ENCODE measurements around the gene DNAJC6. TPM values are rescaled to one million over a fixed set of nuclear protein-coding genes. Genes with fewer than 3 reads are reported as not detected.
A peak's percentile ranks its signal among the peaks of the same experiment; 100 is the strongest.

DNAJC6 gene
- total and polyA plus RNA-seq, 2 donors from 2014 or later, result 2.9 to 5.8 TPM

DNA sequence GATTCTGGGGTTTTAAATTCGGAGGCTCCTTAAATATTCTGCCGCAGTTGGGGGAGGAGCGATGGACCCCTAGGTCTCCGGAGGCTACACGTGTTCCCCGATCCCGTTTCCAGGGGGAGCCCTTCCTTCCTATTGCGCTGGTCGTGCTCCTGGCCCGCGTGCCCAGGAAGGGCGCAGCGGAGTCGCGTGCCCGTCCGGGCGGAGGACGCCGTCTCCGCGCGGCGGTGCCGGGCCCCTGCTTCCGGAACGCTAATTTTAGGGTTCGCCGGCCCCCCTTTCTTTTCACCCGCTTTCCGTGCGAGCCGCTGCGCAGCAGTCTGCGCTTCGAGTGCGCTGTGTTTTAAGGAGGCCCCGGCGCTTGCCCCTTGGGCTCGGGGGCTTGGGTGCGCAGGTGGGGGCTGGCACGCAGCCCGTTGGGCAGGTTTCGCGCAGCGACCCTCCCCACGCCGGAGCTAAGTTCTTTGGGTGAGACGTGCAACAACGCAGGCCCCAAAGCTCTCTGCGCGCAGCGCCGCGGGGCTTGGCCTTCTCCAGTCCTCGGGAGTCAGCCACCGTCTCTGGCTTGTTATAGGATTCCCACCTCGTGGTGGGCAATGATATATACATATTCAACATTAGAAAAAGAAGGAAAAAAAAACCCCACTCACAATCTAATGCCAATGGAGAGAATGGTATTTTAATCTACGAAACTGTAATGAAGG, 43.5 kb upstream of the DNAJC6 start:
- H3K27ac ChIP-seq (ENCODE audit: low read depth in 2 of 2, low read length in 2 of 2), result peak overlapping the region; percentile 32 to 68
- intact Hi-C loops (cut with DNase I), result no loop called here
- DNase-seq, result peak; percentile 42 to 77 (median 70)
- H3K4me1 ChIP-seq (ENCODE audit: control insufficient read depth in 2 of 3, insufficient read depth in 2 of 3, low read depth in 1 of 3, low read length in 3 of 3), result peaks cover 0 to 3% (median 0%) of the 10 kb centered on the region in 3 donors
- FAIRE-seq, result no peak
- H3K36me3 ChIP-seq (ENCODE audit: control insufficient read depth in 2 of 3, insufficient read depth in 3 of 3, low read length in 3 of 3), result no peaks in the 10 kb centered on the region
- peaks cover 5% of the 10 kb centered on the region for H3K27me3 ChIP-seq (ENCODE audit: control insufficient read depth, insufficient read depth, low read length)
- no peaks in the 10 kb centered on the region for H3K9me3 ChIP-seq (ENCODE audit: control insufficient read depth in 2 of 3, insufficient read depth in 1 of 3, low read length in 3 of 3)
- H3K4me3 ChIP-seq (ENCODE audit: low read length in 3 of 3), result peak overlapping the region in 2 of 3 donors; percentile 54 to 63
- H3K9ac ChIP-seq (ENCODE audit: low read length in 3 of 3), result peak overlapping the region in 2 of 3 donors; percentile 1 to 2
- TF ChIP-seq, protein P1, sequence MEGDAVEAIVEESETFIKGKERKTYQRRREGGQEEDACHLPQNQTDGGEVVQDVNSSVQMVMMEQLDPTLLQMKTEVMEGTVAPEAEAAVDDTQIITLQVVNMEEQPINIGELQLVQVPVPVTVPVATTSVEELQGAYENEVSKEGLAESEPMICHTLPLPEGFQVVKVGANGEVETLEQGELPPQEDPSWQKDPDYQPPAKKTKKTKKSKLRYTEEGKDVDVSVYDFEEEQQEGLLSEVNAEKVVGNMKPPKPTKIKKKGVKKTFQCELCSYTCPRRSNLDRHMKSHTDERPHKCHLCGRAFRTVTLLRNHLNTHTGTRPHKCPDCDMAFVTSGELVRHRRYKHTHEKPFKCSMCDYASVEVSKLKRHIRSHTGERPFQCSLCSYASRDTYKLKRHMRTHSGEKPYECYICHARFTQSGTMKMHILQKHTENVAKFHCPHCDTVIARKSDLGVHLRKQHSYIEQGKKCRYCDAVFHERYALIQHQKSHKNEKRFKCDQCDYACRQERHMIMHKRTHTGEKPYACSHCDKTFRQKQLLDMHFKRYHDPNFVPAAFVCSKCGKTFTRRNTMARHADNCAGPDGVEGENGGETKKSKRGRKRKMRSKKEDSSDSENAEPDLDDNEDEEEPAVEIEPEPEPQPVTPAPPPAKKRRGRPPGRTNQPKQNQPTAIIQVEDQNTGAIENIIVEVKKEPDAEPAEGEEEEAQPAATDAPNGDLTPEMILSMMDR (IDR thresholded peaks at IDR 0.05; ENCODE audit: borderline replicate concordance, extremely low read depth, insufficient read depth), result no peak

DNA sequence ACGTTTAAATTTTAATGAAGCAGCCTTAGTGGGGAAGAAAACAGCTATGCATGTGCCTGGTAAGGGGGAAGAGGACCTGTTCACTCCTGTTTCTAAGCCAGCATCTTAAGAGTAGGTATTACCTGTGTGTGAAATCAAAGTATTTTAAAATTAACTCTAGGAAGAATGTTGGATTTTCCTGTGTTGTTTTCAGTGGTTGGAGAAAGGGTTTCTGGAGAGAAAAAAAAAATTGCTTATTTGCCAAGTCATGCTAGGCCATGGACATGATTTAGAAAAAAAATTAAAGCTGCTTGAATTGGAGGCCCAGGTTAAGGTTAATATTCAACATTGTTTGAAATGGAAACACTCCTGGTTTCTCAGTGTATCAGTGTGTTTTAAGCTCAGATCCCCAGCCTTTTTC, 42.9 kb upstream of the DNAJC6 start:
- TF ChIP-seq, protein P1 (IDR thresholded peaks at IDR 0.05; ENCODE audit: borderline replicate concordance, extremely low read depth, insufficient read depth), result no peak
- DNase-seq (no peak), FAIRE-seq (no peak)
- intact Hi-C loops (cut with DNase I), result no loop called here
- H3K9ac ChIP-seq (ENCODE audit: low read length in 3 of 3), result peak overlapping the region in 1 of 3 donors; percentile 1
- H3K27ac ChIP-seq (ENCODE audit: low read depth in 2 of 2, low read length in 2 of 2), result no peak overlapping the region
- H3K9me3 ChIP-seq (ENCODE audit: control insufficient read depth in 2 of 3, insufficient read depth in 1 of 3, low read length in 3 of 3), result no peaks in the 10 kb centered on the region
- no peaks in the 10 kb centered on the region for H3K36me3 ChIP-seq (ENCODE audit: control insufficient read depth in 2 of 3, insufficient read depth in 3 of 3, low read length in 3 of 3)
- H3K4me1 ChIP-seq (ENCODE audit: control insufficient read depth in 2 of 3, insufficient read depth in 2 of 3, low read depth in 1 of 3, low read length in 3 of 3), result peaks cover 0 to 3% (median 0%) of the 10 kb centered on the region in 3 donors
- peak overlapping the region in 2 of 3 donors; percentile 36 to 63 for H3K4me3 ChIP-seq (ENCODE audit: low read length in 3 of 3)
- peaks cover 5% of the 10 kb centered on the region for H3K27me3 ChIP-seq (ENCODE audit: control insufficient read depth, insufficient read depth, low read length)

DNA sequence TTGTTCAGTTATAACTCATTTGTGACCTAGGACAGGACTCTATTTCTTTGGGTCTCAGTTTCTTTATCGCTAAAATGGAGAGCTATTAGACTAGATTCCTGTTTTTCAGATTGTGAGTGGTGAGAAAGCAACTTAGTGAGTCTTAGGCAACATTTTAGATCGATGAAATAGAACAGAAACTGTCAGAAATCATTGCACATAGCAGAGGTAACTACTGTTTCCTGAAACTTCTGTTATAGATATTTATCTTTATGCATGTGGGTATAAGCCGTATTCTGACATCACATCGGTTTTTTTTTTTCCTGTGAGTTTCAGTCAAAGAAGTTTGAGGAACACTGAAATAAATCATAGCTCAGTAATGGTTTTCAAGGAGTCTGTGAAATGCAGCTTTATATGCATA, 42.1 kb upstream of the DNAJC6 start:
- TF ChIP-seq, protein P1 (IDR thresholded peaks at IDR 0.05; ENCODE audit: borderline replicate concordance, extremely low read depth, insufficient read depth), result no peak
- H3K9me3 ChIP-seq (ENCODE audit: control insufficient read depth in 2 of 3, insufficient read depth in 1 of 3, low read length in 3 of 3), result no peaks in the 10 kb centered on the region
- no peak for FAIRE-seq
- peaks cover 5% of the 10 kb centered on the region for H3K27me3 ChIP-seq (ENCODE audit: control insufficient read depth, insufficient read depth, low read length)
- no peak overlapping the region for H3K27ac ChIP-seq (ENCODE audit: low read depth in 2 of 2, low read length in 2 of 2)
- intact Hi-C loops (cut with DNase I), result no loop called here
- H3K4me3 ChIP-seq (ENCODE audit: low read length in 3 of 3), result no peak overlapping the region
- H3K4me1 ChIP-seq (ENCODE audit: control insufficient read depth in 2 of 3, insufficient read depth in 2 of 3, low read depth in 1 of 3, low read length in 3 of 3), result peaks cover 0 to 3% (median 0%) of the 10 kb centered on the region in 3 donors
- H3K36me3 ChIP-seq (ENCODE audit: control insufficient read depth in 2 of 3, insufficient read depth in 3 of 3, low read length in 3 of 3), result no peaks in the 10 kb centered on the region
- no peak for DNase-seq
- H3K9ac ChIP-seq (ENCODE audit: low read length in 3 of 3), result no peak overlapping the region
